Islet precursor cell (in vitro differentiated cells): Measurements from ENCODE around the gene NOTUM.

Experiments used
- DNase-seq: peaks from one replicate; pipeline ENCODE4 v3.0.0-alpha.2; 2018

Gene NOTUM

GRCh38 chr17:81934850-81935708 is 25.9 kb downstream of the NOTUM start:
- no peak for DNase-seq

- no peak for DNase-seq
Measured at GRCh38 chr17:81934098-81934757, 26.8 kb downstream of the NOTUM start.

- DNase-seq, result no peak
Measured at GRCh38 chr17:81933178-81933699, 27.7 kb downstream of the NOTUM start.

GRCh38 chr17:81932333-81932983 is 28.5 kb downstream of the NOTUM start:
- DNase-seq, result no peak

- DNase-seq, result no peak
Measured at GRCh38 chr17:81931557-81932332, 29.2 kb downstream of the NOTUM start.

- no peak for DNase-seq
Measured at GRCh38 chr17:81931189-81931556, 29.8 kb downstream of the NOTUM start.

GRCh38 chr17:81930142-81931125 is 30.6 kb downstream of the NOTUM start:
- DNase-seq, result no peak

- no peak for DNase-seq
Measured at GRCh38 chr17:81929253-81930141, 31.5 kb downstream of the NOTUM start.

- DNase-seq, result no peak
Measured at GRCh38 chr17:81928544-81929252, 32.3 kb downstream of the NOTUM start.

GRCh38 chr17:81927653-81928543 is 33.1 kb downstream of the NOTUM start, which contains the start of gene MAFG:
Gene MAFG, minus strand, starts transcription at chr17:81927735. Its CDS starts 4,550 bp downstream, at chr17:81923185.
- DNase-seq, result peak; percentile 98

GRCh38 chr17:81927152-81927652 is 33.8 kb downstream of the NOTUM start:
- no peak for DNase-seq

- DNase-seq, result peak; percentile 96
Measured at GRCh38 chr17:81926451-81927151, 34.4 kb downstream of the NOTUM start.

GRCh38 chr17:81925860-81926450 is 35.0 kb downstream of the NOTUM start:
- no peak for DNase-seq

GRCh38 chr17:81924557-81925532 is 36.1 kb downstream of the NOTUM start:
- peak; percentile 86 for DNase-seq

- DNase-seq, result peak; percentile 90
Measured at GRCh38 chr17:81923302-81924260, 37.4 kb downstream of the NOTUM start.
